Stimulated activated CD8-positive, alpha-beta memory T cell treated with anti-CD3 and anti-CD28 coated beads, Interleukin-15, amount 100 ng/mL, for 48 hours (primary cell): ENCODE data around the gene TSFM.

Experiments used
- DNase-seq, 2 donors: peaks; one replicate each; pipeline ENCODE4 v3.0.0-alpha.2; 2020; ENCODE audit warnings: low read depth in 2 of 2

Gene TSFM

GRCh38 chr12:57780284-57780897, 2.2 kb upstream of the TSFM start:
- DNase-seq = no peak

GRCh38 chr12:57781244-57781643, 1.3 kb upstream of the TSFM start:
- no peak for DNase-seq

- no peak for DNase-seq
These were observed 786 bp upstream of the TSFM start for GRCh38 chr12:57781801-57782200.

- DNase-seq = no peak
These were observed 362 bp upstream of the TSFM start for GRCh38 chr12:57782243-57782607.

- no peak for DNase-seq
These were observed 847 bp downstream of the TSFM start for GRCh38 chr12:57783466-57783801.

- DNase-seq = no peak
These were observed 1.3 kb downstream of the TSFM start for GRCh38 chr12:57783861-57784260.

GRCh38 chr12:57793920-57794319, 11.3 kb downstream of the TSFM start:
- DNase-seq = no peak

GRCh38 chr12:57795354-57795753, 12.8 kb downstream of the TSFM start:
- DNase-seq = no peak

- DNase-seq = no peak
These were observed 14.4 kb downstream of the TSFM start for GRCh38 chr12:57796996-57797395.

- DNase-seq = no peak
These were observed 15.3 kb downstream of the TSFM start for GRCh38 chr12:57797933-57798332.

- no peak for DNase-seq
These were observed 18.4 kb downstream of the TSFM start for GRCh38 chr12:57800965-57801364.

- DNase-seq = no peak
These were observed 20.0 kb downstream of the TSFM start for GRCh38 chr12:57802607-57803006.

GRCh38 chr12:57803319-57803893, 20.8 kb downstream of the TSFM start:
- DNase-seq = no peak

- DNase-seq = no peak
These were observed 24.1 kb downstream of the TSFM start for GRCh38 chr12:57806677-57807076.

- no peak for DNase-seq
These were observed 24.7 kb downstream of the TSFM start for GRCh38 chr12:57807285-57807684.

GRCh38 chr12:57808351-57808750, 25.8 kb downstream of the TSFM start:
- DNase-seq = no peak

- no peak for DNase-seq
These were observed 26.8 kb downstream of the TSFM start for GRCh38 chr12:57809425-57809824.

GRCh38 chr12:57810450-57810849, 27.9 kb downstream of the TSFM start:
- DNase-seq = no peak

- no peak for DNase-seq
These were observed 28.6 kb downstream of the TSFM start for GRCh38 chr12:57811028-57811755.

GRCh38 chr12:57813111-57813970, 30.8 kb downstream of the TSFM start:
- DNase-seq = no peak

- DNase-seq = no peak
These were observed 31.6 kb downstream of the TSFM start for GRCh38 chr12:57813971-57814772.
